RWPE2 (cell line): Measurements from ENCODE around the gene CYP4F12.
"Not testable (repeated sequence)": the region's sequence is repeated elsewhere in the genome, so short reads cannot be mapped to it uniquely, and the experiment has no call there.

Source experiments
- ATAC-seq: fragments of 200-7000 bp; cut with Tn5 transposase; 3 replicates; pipeline ENCODE4 v1.9.1; 2021; ENCODE audit warnings: low read depth
- DNase-seq: peaks from one replicate; pipeline ENCODE4 v3.0.0-alpha.2; 2020; ENCODE audit warnings: low spot score
- H3K27ac ChIP-seq: fragments of 450-650 bp; 2 replicates; pipeline ENCODE4 v1.5.1; 2017; ENCODE audit warnings: mild to moderate bottlenecking; ENCODE audit not compliant: poor library complexity, severe bottlenecking
- H3K27me3 ChIP-seq: fragments of 250-450 bp; sonication (Bioruptor Pico); 2 replicates; pipeline ENCODE4 v1.5.1; 2021; ENCODE audit warnings: mild to moderate bottlenecking, moderate library complexity; ENCODE audit not compliant: insufficient read depth, poor library complexity, severe bottlenecking
- H3K36me3 ChIP-seq: fragments of 250-450 bp; sonication (Bioruptor Pico); 2 replicates; pipeline ENCODE4 v1.5.1; 2020; ENCODE audit warnings: low read depth, mild to moderate bottlenecking, moderate library complexity
- H3K4me1 ChIP-seq: fragments of 250-450 bp; sonication (Bioruptor Pico); 2 replicates; pipeline ENCODE4 v1.5.1; 2021; ENCODE audit warnings: mild to moderate bottlenecking, moderate library complexity; ENCODE audit not compliant: insufficient read depth, poor library complexity, severe bottlenecking
- H3K4me3 ChIP-seq: fragments of 250-450 bp; sonication (Bioruptor Pico); 2 replicates; pipeline ENCODE4 v1.5.1; 2021; ENCODE audit warnings: mild to moderate bottlenecking, moderate library complexity; ENCODE audit not compliant: severe bottlenecking
- H3K9me3 ChIP-seq: fragments of 250-450 bp; sonication (Bioruptor Pico); 2 replicates; pipeline ENCODE4 v1.5.1; 2021; ENCODE audit warnings: mild to moderate bottlenecking, moderate library complexity; ENCODE audit not compliant: severe bottlenecking
- TF ChIP-seq, protein P1 (sequence below): fragments of 450-650 bp; IDR thresholded peaks from one replicate; pipeline ENCODE4 v1.5.1; 2017; ENCODE audit warnings: mild to moderate bottlenecking, moderate library complexity; ENCODE audit not compliant: poor library complexity, severe bottlenecking

Gene CYP4F12

DNA sequence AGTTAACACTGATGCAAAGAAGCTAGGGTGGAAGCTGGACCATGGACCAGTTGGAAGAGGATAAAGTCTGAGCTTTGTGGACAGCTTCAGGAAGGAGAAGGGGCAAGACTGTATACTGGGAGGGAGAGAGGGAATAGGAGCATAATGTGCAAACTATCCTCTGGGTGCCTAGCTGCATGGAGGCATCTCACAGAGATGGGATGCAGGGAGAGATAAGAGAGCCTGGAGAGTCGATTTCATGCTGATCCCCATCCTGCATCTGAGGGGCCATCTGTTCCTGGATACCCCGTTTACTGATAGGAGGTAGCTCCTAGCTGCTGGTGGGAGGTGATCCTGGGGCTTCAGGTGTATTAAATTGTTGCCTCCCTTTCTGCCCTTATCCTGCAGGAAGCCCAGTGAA is 23.4 kb upstream of the CYP4F12 start:
- no peak overlapping the region for H3K4me3 ChIP-seq
- DNase-seq (no peak), ATAC-seq (no peak)
- H3K27me3 ChIP-seq = no peaks in the 10 kb centered on the region
- H3K4me1 ChIP-seq = no peaks in the 10 kb centered on the region
- H3K27ac ChIP-seq = no peak overlapping the region
- H3K9me3 ChIP-seq = no peaks in the 10 kb centered on the region
- TF ChIP-seq, protein P1, sequence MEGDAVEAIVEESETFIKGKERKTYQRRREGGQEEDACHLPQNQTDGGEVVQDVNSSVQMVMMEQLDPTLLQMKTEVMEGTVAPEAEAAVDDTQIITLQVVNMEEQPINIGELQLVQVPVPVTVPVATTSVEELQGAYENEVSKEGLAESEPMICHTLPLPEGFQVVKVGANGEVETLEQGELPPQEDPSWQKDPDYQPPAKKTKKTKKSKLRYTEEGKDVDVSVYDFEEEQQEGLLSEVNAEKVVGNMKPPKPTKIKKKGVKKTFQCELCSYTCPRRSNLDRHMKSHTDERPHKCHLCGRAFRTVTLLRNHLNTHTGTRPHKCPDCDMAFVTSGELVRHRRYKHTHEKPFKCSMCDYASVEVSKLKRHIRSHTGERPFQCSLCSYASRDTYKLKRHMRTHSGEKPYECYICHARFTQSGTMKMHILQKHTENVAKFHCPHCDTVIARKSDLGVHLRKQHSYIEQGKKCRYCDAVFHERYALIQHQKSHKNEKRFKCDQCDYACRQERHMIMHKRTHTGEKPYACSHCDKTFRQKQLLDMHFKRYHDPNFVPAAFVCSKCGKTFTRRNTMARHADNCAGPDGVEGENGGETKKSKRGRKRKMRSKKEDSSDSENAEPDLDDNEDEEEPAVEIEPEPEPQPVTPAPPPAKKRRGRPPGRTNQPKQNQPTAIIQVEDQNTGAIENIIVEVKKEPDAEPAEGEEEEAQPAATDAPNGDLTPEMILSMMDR = no peak
- H3K36me3 ChIP-seq = no peaks in the 10 kb centered on the region

GRCh38 chr19:15650123-15650522 is 22.8 kb upstream of the CYP4F12 start:
- not testable (repeated sequence) for ATAC-seq, H3K4me3 ChIP-seq, H3K9me3 ChIP-seq, H3K36me3 ChIP-seq, DNase-seq, H3K27me3 ChIP-seq, H3K27ac ChIP-seq, H3K4me1 ChIP-seq

DNA sequence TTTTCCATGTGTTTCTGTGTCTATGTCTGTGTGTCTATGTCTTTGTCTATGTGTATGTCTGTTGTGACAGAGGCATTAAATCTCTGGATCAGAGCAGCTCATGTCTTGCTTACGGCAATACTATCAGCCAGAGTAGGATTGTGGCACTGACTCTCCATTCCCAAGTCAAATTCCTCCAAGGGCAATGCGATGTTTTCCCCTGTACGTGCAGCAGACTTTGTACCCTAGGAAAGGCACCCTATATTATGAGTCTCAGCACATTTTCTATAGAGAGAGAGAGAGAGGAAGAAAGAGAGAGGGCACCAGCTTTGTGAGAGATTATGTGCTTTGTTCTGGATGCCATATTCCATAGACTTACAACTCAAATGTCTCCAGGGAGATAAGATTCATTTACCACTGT is 21.1 kb upstream of the CYP4F12 start:
- Histone ChIP-seq H3K9me3 (no peaks in the 10 kb centered on the region), H3K36me3 (no peaks in the 10 kb centered on the region), H3K27ac (no peak overlapping the region), H3K4me3 (no peak overlapping the region), H3K4me1 (no peaks in the 10 kb centered on the region), H3K27me3 (peaks cover 4% of the 10 kb centered on the region)
- DNase-seq = no peak
- TF ChIP-seq, protein P1 = no peak
- ATAC-seq = no peak

DNA sequence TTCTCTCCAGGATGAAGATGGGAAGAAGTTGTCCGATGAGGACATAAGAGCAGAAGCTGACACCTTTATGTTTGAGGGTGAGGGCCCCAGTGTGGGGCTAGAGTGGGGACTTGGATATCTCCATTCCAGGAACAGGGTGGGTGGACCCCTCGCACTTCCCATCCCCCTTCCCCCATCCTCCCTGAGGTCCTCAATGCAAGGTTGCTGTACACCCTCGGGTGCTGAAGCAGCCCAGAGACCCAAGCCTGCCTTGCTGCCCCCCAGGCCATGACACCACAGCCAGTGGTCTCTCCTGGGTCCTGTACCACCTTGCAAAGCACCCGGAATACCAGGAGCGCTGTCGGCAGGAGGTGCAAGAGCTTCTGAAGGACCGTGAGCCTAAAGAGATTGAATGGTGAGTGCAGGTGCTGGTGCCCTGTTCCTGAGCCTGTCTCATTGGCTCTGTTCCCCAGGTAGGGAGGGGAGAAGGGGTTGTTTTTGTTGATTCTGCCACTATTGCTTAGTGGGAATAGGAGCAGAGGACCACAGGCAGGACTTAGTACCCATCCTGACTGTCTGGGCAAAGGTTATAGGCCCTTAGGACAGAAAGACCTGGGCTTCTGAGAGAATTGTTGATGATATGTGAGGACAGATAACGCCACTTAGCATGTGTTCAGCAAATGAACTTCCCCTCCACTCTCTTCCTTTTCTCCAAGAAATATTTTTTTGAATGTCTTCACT is 20.2 kb upstream of the CYP4F12 start:
- TF ChIP-seq, protein P1 = no peak
- Histone ChIP-seq H3K4me1 (no peaks in the 10 kb centered on the region), H3K27ac (no peak overlapping the region), H3K4me3 (no peak overlapping the region), H3K36me3 (no peaks in the 10 kb centered on the region), H3K9me3 (no peaks in the 10 kb centered on the region), H3K27me3 (peaks cover 4% of the 10 kb centered on the region)
- ATAC-seq (no peak), DNase-seq (no peak)

GRCh38 chr19:15656467-15656866 is 16.4 kb upstream of the CYP4F12 start:
- no peak for ATAC-seq
- Histone ChIP-seq H3K9me3 (no peaks in the 10 kb centered on the region), H3K27me3 (peaks cover 4% of the 10 kb centered on the region), H3K4me1 (no peaks in the 10 kb centered on the region), H3K27ac (no peak overlapping the region), H3K4me3 (no peak overlapping the region), H3K36me3 (no peaks in the 10 kb centered on the region)
- DNase-seq = no peak
- TF ChIP-seq, protein P1 = no peak
